Left lung (tissue), 10 donors: ENCODE data around the gene APOA4. TPM values are rescaled to one million over a fixed set of nuclear protein-coding genes. Genes with fewer than 3 reads are reported as not detected.

Source experiments
- ATAC-seq: fragments of 200-7000 bp; cut with Tn5 transposase; one replicate; pipeline ENCODE4 v1.9.1; 2020; ENCODE audit warnings: moderate library complexity
- DNase-seq, 4 donors: peaks; one replicate each; pipeline ENCODE4 v3.0.0-alpha.2; 2013 to 2020
- H3K27ac ChIP-seq, 2 donors: fragments of 200-600 bp; sonication (generic) in 1 of 2; one replicate each; pipeline versions ENCODE4 v1.5.0 to v1.8.0; 2020 to 2021
- H3K27me3 ChIP-seq, 2 donors: fragments of 200-600 bp; sonication (generic) in 1 of 2; one replicate each; pipeline versions ENCODE4 v1.5.0 to v1.8.0; 2020 to 2021
- H3K36me3 ChIP-seq, 2 donors: fragments of 200-600 bp; sonication (generic) in 1 of 2; one replicate each; pipeline versions ENCODE4 v1.5.0 to v1.8.0; 2020 to 2021
- H3K4me1 ChIP-seq, 2 donors: fragments of 200-600 bp; one replicate each; pipeline ENCODE4 v1.8.0; 2021
- H3K4me3 ChIP-seq, 2 donors: fragments of 200-600 bp; sonication (generic) in 1 of 2; one replicate each; pipeline versions ENCODE4 v1.5.0 to v1.8.0; 2020 to 2021; ENCODE audit warnings: mild to moderate bottlenecking in 1 of 2
- H3K9me3 ChIP-seq, 2 donors: fragments of 200-600 bp; sonication (generic) in 1 of 2; one replicate each; pipeline versions ENCODE4 v1.5.0 to v1.8.0; 2020 to 2021
- intact Hi-C, 2 donors: fragments of 100-400 bp; cut with DNase I; formaldehyde crosslinking; loops; one replicate each; pipeline versions ENCODE4 v1.11.2 to v1.14.2; 2022
- polyA plus RNA-seq, 6 donors: library from polyadenylated mRNA; unstranded; fragments of 120-200 nt; gene quantifications; one replicate each; pipeline ENCODE4 v1.2.1, GENCODE V29; 2013; ENCODE audit not compliant: insufficient read length in 6 of 6
- total RNA-seq, 2 donors: library from RNA; stranded (reverse); fragmentation: NEBNext Ultra II Directional; extraction: Animal tissue kit (Norgen Biotek cat#: 25700); gene quantifications; one replicate each; pipeline ENCODE4 v1.2.1, GENCODE V29; 2021
- TF ChIP-seq, protein P1 (sequence below), 2 donors: fragments of 200-600 bp; sonication (generic) in 1 of 2; IDR thresholded peaks; one replicate each; pipeline versions ENCODE4 v1.5.0 to v1.8.0; 2021; ENCODE audit warnings: antibody characterized with exemption in 2 of 2
- donor health status: DM: no; HTN: yes; CAD: no.
- donor health status: DM: no; HTN: no; CAD: no.

APOA4 gene
- total and polyA plus RNA-seq, 8 donors, result not detected

DNA sequence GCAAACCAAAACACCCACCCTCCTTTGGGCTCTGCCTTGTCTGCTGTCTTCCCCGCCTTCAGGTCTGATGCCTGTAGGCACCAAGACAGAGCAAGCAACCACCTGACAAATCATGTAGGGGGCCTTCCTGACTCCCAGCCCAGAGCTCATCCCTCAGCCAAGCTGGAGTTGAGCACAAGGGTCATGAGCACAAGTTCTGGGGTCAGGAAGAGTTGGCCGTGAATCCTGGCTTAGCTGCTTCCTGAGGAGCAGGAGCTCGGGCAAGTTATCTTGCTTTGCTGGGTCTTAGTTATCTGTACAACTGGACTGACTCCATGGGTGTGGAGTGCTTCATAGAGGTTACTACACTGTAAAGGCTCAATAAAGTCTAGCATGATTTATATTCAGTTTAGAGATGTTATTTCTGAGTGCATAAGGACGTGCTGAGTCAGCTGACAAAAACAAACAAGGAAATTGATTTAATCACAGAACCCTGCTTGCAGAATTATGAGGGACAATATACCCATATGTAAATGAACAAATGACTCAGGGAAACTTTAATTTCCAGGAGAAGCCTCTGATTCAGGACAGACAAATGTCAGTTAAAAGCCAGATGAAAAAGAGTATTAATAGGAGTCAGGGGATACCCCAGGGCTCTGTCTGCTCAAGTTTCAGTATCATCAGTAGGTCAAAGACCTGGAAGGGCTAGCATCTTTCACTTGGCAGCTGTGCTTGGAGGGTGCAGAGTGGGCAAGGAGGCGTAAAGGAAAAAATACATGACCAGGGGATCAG, 29.3 kb upstream of the APOA4 start:
- Histone ChIP-seq H3K27me3 (no peaks in the 10 kb centered on the region), H3K4me3 (no peak overlapping the region), H3K36me3 (peaks cover 0 to 36% of the 10 kb centered on the region in 2 donors), H3K9me3 (no peaks in the 10 kb centered on the region), H3K27ac (peak overlapping the region in 1 of 2 donors; percentile 61), H3K4me1 (peaks cover 17 to 54% of the 10 kb centered on the region in 2 donors)
- intact Hi-C loops, result no loop called here
- ATAC-seq, result peak; percentile 18
- no peak for DNase-seq
- TF ChIP-seq, protein P1, sequence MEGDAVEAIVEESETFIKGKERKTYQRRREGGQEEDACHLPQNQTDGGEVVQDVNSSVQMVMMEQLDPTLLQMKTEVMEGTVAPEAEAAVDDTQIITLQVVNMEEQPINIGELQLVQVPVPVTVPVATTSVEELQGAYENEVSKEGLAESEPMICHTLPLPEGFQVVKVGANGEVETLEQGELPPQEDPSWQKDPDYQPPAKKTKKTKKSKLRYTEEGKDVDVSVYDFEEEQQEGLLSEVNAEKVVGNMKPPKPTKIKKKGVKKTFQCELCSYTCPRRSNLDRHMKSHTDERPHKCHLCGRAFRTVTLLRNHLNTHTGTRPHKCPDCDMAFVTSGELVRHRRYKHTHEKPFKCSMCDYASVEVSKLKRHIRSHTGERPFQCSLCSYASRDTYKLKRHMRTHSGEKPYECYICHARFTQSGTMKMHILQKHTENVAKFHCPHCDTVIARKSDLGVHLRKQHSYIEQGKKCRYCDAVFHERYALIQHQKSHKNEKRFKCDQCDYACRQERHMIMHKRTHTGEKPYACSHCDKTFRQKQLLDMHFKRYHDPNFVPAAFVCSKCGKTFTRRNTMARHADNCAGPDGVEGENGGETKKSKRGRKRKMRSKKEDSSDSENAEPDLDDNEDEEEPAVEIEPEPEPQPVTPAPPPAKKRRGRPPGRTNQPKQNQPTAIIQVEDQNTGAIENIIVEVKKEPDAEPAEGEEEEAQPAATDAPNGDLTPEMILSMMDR (IDR thresholded peaks at IDR 0.05), result no peak

DNA sequence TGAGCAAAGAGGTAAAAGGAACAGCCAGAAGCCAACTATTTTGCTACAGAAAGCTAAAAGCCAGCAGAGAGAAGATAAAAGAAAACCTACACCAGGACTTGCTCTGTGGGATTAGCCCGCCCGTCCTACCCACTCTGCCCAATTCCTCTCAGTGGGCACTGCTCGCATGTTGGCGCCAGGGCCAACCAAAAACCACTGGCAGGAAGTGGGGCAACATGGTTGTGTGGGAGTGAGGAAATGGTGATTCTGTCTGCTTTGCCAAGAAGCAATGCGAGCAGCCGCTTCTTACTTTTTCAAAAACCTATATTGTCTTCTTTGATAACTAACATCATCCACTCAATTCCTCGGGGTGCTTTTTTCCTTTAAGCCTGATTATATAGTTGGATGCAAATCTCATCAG, 28.5 kb upstream of the APOA4 start:
- peaks cover 17 to 54% of the 10 kb centered on the region in 2 donors for H3K4me1 ChIP-seq
- intact Hi-C loops, result no loop called here
- DNase-seq (peak in 1 of 4 donors; percentile 83), ATAC-seq (peak; percentile 9)
- no peak overlapping the region for H3K4me3 ChIP-seq
- H3K27me3 ChIP-seq, result no peaks in the 10 kb centered on the region
- TF ChIP-seq, protein P1 (IDR thresholded peaks at IDR 0.05), result no peak
- peak overlapping the region in 1 of 2 donors; percentile 61 for H3K27ac ChIP-seq
- peaks cover 0 to 41% of the 10 kb centered on the region in 2 donors for H3K36me3 ChIP-seq
- H3K9me3 ChIP-seq, result no peaks in the 10 kb centered on the region

DNA sequence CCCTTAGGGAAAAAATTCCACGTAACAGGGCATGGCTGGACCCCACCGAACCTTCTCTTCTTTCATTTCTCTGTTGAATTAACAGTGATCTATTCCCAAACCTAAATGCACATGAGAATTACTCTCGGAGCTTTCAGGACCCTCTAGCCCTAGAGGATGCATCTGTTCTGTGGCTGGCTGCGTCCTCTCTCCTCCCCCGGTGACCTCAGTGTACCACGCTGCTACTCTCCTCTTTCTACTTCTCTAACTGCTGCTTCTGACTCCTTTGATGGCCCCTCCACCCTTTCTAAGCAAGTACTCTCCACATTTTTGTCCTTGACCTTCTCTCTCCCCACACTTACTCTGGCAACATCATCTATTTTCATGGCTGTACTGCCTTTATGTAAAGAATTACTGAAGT, 26.4 kb upstream of the APOA4 start:
- no peak for ATAC-seq
- Histone ChIP-seq H3K36me3 (peaks cover 0 to 50% of the 10 kb centered on the region in 2 donors), H3K4me3 (no peak overlapping the region), H3K9me3 (no peaks in the 10 kb centered on the region), H3K4me1 (peaks cover 17 to 43% of the 10 kb centered on the region in 2 donors), H3K27me3 (no peaks in the 10 kb centered on the region), H3K27ac (no peak overlapping the region)
- TF ChIP-seq, protein P1 (IDR thresholded peaks at IDR 0.05), result no peak
- no peak for DNase-seq
- intact Hi-C loops, result no loop called here

DNA sequence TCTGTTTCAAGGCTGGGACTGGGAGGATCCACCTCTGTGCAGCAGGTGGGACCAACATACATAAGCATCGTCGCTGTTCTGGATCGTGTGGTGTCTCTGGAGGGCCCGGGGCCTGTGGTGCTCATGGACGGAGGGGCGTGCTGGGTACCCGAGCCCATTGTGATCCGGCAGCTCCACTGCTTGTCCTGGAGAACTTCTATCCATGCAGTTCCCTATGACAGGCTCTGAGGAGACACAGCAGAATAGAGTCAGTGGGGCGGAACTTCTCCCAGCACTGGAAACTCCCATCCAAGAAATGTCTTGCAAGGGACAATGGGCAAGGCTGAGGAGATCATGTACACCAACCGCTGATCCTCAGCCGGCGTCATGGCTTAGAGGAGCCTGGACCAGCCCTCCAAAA, 26.0 kb upstream of the APOA4 start:
- intact Hi-C loops, result no loop called here
- H3K4me3 ChIP-seq, result no peak overlapping the region
- H3K27ac ChIP-seq, result no peak overlapping the region
- ATAC-seq (no peak), DNase-seq (no peak)
- H3K9me3 ChIP-seq, result no peaks in the 10 kb centered on the region
- H3K27me3 ChIP-seq, result no peaks in the 10 kb centered on the region
- peaks cover 17 to 38% of the 10 kb centered on the region in 2 donors for H3K4me1 ChIP-seq
- TF ChIP-seq, protein P1 (IDR thresholded peaks at IDR 0.05), result no peak
- H3K36me3 ChIP-seq, result peaks cover 0 to 51% of the 10 kb centered on the region in 2 donors

DNA sequence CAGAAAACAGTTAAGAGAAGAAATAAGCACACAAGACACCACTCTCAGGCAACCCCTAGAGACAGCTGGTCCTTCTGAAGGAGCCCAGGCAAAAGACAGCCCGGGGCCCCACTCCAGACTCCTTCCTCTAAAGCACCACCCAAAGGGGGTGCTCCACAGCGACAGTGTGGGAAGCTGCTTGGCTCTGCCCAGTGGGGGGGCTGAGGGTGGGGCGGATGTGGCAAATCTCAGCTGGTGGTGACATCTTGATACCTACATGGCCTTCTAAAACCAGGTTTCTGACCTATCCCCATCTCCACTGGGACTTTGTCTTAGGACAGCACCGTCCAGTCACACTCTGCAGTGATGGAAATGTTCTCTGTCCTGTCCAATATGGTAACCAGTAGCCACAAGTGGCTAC, 24.5 kb upstream of the APOA4 start:
- intact Hi-C loops, result no loop called here

More for the DNA sequence above, 24.5 kb upstream of the APOA4 start:
- Histone ChIP-seq H3K27me3 (no peaks in the 10 kb centered on the region), H3K4me3 (no peak overlapping the region), H3K36me3 (peaks cover 0 to 64% of the 10 kb centered on the region in 2 donors), H3K4me1 (peaks cover 6 to 24% of the 10 kb centered on the region in 2 donors), H3K9me3 (no peaks in the 10 kb centered on the region), H3K27ac (no peak overlapping the region)
- TF ChIP-seq, protein P1 (IDR thresholded peaks at IDR 0.05), result no peak
- ATAC-seq (no peak), DNase-seq (peak in 1 of 4 donors; percentile 54)
